NCI-H748 (cell line): ENCODE data around the gene EEF1AKMT2.

Source experiments
- DNase-seq: peaks from one replicate; lab custom pipeline; 2025; ENCODE audit not compliant: unreplicated experiment; lab: John Stamatoyannopoulos, UW

EEF1AKMT2 gene

DNA sequence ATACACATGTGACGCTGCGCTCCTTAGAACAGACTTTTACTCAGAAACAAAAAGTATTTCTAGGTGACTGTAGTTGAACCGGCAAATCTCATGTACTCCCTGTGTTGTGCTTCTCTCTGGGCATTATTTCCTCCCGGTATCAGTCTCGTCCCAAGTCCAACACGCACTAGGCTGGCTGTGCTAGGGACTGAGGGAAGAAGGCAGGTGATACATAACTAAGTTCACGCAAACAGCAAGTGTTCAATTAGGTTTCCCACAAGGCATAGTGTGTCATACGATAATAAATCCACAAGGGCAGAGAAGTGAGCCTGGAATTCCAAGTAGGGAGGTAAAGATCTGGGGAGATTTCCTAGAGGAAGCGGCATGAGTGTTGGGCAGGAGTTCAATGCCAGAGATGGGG, 67.9 kb downstream of the EEF1AKMT2 start:
- DNase-seq: no peak

- DNase-seq: no peak
Measured at GRCh38 chr10:124722798-124723783, 68.6 kb downstream of the EEF1AKMT2 start.

DNA sequence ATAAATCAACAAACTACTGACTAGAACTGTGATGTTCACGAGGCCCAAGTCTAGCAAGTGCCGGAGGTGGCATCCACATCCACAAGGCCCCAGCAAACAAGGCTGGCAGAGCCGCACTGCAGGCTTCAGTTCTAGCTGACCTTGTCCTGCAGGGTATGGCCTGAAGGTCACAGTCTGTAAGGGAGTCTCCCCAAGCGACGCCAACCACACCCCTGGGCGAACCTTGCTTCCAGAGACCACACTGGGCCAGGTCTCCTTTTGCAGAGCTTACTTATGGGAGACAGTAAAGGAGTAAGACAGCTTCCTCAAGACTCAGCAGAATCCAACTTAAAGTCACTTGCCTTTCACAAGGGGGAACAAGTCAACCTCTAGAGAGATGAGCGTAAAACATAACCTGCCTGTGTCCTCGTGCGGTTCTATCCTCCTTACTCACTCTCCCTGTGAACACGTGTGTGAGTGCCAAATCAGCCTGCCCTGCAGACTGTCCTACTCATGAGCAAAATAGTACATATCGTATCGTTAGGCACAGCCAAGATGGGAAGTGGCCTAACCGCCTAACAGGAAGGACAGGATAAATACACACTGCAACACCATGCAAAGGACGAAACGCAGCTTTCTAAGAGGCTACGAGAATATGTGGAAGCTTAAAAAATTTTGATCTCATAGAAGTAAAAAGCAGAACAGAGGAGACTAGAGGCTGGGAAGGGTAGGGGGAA, 70.2 kb downstream of the EEF1AKMT2 start:
- DNase-seq: no peak

DNA sequence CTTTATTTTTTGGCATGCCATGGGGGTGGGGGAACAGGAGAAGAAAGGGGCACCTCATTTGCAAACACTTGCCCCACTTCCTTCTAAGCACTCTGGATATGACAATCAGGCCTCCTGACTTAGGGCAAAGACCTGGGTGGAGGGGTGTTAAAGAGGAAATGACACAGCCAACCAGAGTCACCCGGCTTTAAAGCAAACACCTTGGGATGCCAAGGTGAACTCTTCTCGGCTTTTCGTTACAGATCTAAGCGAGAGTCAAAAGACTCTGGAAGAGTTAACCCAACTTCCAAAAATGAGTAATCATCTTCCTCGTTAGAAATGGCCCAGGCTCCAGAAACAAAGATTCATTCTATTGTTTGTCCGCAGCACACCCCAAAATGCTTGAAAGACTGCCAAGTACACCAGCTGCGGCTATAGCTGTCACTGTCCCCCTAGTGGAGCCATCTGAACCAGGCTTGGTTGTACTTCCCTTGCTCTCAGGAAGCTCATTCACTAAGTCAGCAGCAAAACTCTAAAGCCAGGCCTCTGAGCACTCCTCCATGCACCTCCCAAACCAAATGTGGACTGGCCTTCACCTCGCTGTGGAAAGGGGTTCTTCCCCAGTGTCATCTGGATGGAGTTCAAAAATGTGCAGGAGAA, 72.4 kb downstream of the EEF1AKMT2 start:
- no peak for DNase-seq

- peak; percentile 9 for DNase-seq
Measured at GRCh38 chr10:124717911-124718741, 73.6 kb downstream of the EEF1AKMT2 start.

- no peak for DNase-seq
Measured at GRCh38 chr10:124717041-124717757, 74.5 kb downstream of the EEF1AKMT2 start.

GRCh38 chr10:124716369-124716768, 75.3 kb downstream of the EEF1AKMT2 start:
- DNase-seq: no peak

- DNase-seq: no peak
Measured at GRCh38 chr10:124715439-124715838, 76.2 kb downstream of the EEF1AKMT2 start.

- no peak for DNase-seq
Measured at GRCh38 chr10:124713679-124714255, 77.9 kb downstream of the EEF1AKMT2 start.

- no peak for DNase-seq
Measured at GRCh38 chr10:124712704-124713407, 78.8 kb downstream of the EEF1AKMT2 start.

DNA sequence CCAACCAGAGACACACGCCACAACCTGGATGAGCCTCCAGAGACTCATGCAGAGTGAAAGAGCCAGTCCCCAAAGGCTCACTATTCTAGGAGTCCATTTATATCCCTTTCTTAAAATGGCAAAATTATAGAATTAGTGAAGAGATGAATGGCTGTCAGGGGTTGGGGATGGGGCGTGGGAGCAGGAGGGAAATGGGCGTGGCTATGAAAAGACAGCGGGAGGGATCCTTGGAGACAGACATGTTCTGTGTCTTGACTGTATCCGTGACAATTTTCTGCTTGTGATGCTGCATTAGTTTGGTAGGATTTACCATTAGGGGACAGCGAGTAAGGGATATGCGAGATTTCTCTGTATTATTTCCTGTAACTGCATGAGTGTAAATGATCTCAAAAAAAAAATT, 80.5 kb downstream of the EEF1AKMT2 start:
- peak; percentile 32 for DNase-seq

DNA sequence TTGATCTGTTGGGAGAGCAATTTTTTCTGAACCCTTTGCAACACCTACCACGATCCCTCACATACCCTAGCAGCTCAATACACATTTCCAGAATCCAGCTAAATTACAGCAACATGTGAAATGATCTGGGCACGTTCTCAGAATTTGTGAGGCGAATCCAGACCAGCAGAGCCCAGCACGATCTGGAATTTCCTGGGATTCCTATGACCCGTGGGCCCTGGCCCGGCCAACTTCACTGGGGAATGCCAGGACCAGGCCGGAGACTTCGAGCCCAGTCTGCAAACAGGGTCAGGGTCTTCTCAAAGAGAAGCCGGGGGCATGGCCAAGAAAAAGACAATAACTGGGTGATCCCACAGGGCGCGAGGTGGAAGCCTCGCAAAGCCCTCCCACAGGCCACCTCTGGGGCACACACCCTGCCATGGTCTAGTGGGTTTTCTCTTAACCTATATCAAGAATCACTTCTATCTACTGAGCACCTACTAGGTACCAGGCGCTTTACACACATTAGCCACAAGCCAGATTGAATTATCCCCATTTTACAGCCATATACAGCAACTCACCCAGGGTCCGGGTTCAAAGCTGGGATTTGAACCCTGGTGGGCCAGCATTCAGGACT, 81.3 kb downstream of the EEF1AKMT2 start:
- no peak for DNase-seq

- no peak for DNase-seq
Measured at GRCh38 chr10:124709861-124710260, 81.8 kb downstream of the EEF1AKMT2 start.

- DNase-seq: peak; percentile 91
Measured at GRCh38 chr10:124708922-124709520, 82.7 kb downstream of the EEF1AKMT2 start.

DNA sequence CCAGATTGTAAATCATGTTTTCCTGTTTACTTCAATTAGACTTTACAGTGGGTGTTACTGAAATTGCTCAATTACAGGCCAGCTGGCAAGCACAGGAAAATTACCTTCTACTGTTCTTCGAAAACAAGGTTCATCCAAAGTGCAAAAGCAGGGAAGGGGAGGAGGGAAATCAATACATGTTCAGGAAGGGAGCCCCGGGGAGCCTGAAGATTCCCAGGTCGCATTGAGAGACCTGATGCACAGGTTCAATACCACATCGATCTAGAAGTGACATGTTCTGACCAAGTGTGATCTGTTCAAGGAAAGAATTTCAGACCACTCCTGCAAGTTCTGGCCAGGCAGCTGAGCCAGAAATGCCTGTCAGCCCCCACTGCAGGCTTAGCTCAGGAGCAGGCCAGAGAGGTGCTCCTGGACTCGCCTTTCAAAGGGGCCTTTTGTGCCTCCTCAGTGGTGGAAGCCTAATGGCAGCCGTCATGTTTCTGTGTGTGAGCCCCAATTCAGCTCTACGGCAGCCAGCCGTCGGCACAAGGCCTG, 83.4 kb downstream of the EEF1AKMT2 start:
- peak; percentile 91 for DNase-seq
